ENCODE measurements around the gene RTL10. TPM values are rescaled to one million over a fixed set of nuclear protein-coding genes. Genes with fewer than 3 reads are reported as not detected.
A peak's percentile ranks its signal among the peaks of the same experiment; 100 is the strongest.

The RTL10 gene
- total and polyA plus RNA-seq, 2 of the 13 experiments (the other 11 are each of a cell fraction or from before 2014, with no cell fraction given), result 14.1 to 15.8 TPM

DNA sequence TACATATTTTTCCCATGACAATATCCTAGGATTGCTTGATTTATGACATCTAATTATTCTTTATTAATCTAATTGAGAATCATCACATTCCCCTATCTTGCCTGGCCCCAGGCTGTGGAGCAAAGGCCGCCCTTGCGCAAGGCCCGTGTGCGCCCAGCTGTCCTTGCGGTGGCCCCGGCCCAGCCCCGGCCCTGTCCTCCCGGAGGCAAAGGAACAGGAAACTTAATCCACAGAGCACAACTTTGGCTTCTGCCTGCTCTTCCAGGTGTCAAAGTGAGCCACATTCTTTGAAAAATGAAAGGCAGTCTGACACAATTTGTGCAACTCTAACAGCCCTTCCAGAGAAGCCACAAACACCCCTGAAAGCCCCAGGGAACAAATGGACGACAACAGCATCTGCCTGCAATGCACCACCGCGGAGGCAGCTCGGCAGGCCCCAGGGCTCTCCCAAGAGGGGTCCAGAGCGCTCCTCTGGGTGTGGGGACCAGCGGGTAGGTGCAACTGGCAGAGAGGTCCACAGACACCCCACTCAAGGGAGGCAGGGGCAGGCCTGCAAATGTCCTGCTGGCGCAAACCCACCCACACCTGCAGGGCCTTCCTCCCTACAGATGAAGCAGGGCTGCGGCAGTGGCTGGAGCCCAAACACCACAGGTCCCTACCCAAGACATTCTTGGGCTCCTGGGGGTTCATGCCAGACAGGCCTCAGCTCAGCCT is 30.3 kb downstream of the RTL10 start (continued):
- TF ChIP-seq ZBED4 (CRISPR knock-in tag; IDR thresholded peaks at IDR 0.05; ENCODE audit: borderline replicate concordance) (peak; percentile 87; the same call in 1 of the 2 replicates), HNF1B (CRISPR knock-in tag; IDR thresholded peaks at IDR 0.05) (peak; percentile 63; the same call in 1 of the 2 replicates), KDM4B (CRISPR knock-in tag; IDR thresholded peaks at IDR 0.05) (peak; percentile 61; the same call in 1 of the 2 replicates), ZNF782 (CRISPR knock-in tag; IDR thresholded peaks at IDR 0.05; ENCODE audit: borderline replicate concordance) (0 out of 2 replicates have a peak, but pooled peaks have one; percentile 28), HOMEZ (CRISPR knock-in tag; IDR thresholded peaks at IDR 0.05; ENCODE audit: low read depth) (peak; percentile 13; the same call in 1 of the 2 replicates), SPEN (CRISPR knock-in tag; IDR thresholded peaks at IDR 0.05; ENCODE audit: low read depth) (peak; percentile 60), PPARG (CRISPR knock-in tag; conservative IDR thresholded peaks at IDR 0.05) (peak; percentile 97), SNAPC2 (CRISPR knock-in tag; IDR thresholded peaks at IDR 0.05) (0 out of 2 replicates have a peak, but pooled peaks have one; percentile 40), ZNF143 (CRISPR knock-in tag; IDR thresholded peaks at IDR 0.05) (peak; percentile 79), KLF6 (CRISPR knock-in tag; IDR thresholded peaks at IDR 0.05) (0 out of 2 replicates have a peak, but pooled peaks have one; percentile 30), KDM5B (CRISPR knock-in tag; IDR thresholded peaks at IDR 0.05; ENCODE audit: borderline replicate concordance) (no peak), SIN3B (IDR thresholded peaks at IDR 0.05; ENCODE audit: low read length) (no peak), ZNF251 (CRISPR knock-in tag; IDR thresholded peaks at IDR 0.05) (no peak), LCORL (IDR thresholded peaks at IDR 0.05) (no peak), LCORL (CRISPR knock-in tag; IDR thresholded peaks at IDR 0.05) (peak; percentile 66), ZBTB7B (CRISPR knock-in tag; IDR thresholded peaks at IDR 0.05) (peak; percentile 57; the same call in 1 of the 2 replicates), BCL6 (CRISPR knock-in tag; IDR thresholded peaks at IDR 0.05) (peak; percentile 38; the same call in 1 of the 2 replicates), ZMYM2 (CRISPR knock-in tag; IDR thresholded peaks at IDR 0.05) (0 out of 2 replicates have a peak, but pooled peaks have one; percentile 43), ZSCAN20 (CRISPR knock-in tag; IDR thresholded peaks at IDR 0.05; ENCODE audit: borderline replicate concordance) (0 out of 2 replicates have a peak, but pooled peaks have one; percentile 33), CEBPG (CRISPR knock-in tag; IDR thresholded peaks at IDR 0.05) (peak; percentile 97), TEAD2 (CRISPR knock-in tag; IDR thresholded peaks at IDR 0.05) (no peak), MED8 (CRISPR knock-in tag; IDR thresholded peaks at IDR 0.05; ENCODE audit: insufficient replicate concordance) (peak; percentile 51)
- TF ChIP-seq, protein P1, sequence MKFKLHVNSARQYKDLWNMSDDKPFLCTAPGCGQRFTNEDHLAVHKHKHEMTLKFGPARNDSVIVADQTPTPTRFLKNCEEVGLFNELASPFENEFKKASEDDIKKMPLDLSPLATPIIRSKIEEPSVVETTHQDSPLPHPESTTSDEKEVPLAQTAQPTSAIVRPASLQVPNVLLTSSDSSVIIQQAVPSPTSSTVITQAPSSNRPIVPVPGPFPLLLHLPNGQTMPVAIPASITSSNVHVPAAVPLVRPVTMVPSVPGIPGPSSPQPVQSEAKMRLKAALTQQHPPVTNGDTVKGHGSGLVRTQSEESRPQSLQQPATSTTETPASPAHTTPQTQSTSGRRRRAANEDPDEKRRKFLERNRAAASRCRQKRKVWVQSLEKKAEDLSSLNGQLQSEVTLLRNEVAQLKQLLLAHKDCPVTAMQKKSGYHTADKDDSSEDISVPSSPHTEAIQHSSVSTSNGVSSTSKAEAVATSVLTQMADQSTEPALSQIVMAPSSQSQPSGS (CRISPR knock-in tag; IDR thresholded peaks at IDR 0.05), result 0 out of 2 replicates have a peak, but pooled peaks have one; percentile 20

Data from HepG2 (cell line).